ENCODE measurements around the gene ZNF335. TPM values are rescaled to one million over a fixed set of nuclear protein-coding genes. Genes with fewer than 3 reads are reported as not detected.

Gene ZNF335
- total RNA-seq, 1 donor from 2014 or later = 19.1 TPM

- peak overlapping the region; percentile 36 for H3K27ac ChIP-seq
- intact Hi-C loops (cut with DNase I) = no loop called here
- no peak for DNase-seq
Observed at GRCh38 chr20:45924391-45925261, 47.4 kb downstream of the ZNF335 start.

GRCh38 chr20:45921337-45922189, 50.4 kb downstream of the ZNF335 start:
- Histone ChIP-seq H3K36me3 (no peaks in the 10 kb centered on the region), H3K27ac (no peak overlapping the region), H3K27me3 (no peaks in the 10 kb centered on the region), H3K4me3 (no peak overlapping the region), H3K9me3 (no peaks in the 10 kb centered on the region), H3K4me1 (peaks cover 43% of the 10 kb centered on the region)
- TF ChIP-seq, protein P1, sequence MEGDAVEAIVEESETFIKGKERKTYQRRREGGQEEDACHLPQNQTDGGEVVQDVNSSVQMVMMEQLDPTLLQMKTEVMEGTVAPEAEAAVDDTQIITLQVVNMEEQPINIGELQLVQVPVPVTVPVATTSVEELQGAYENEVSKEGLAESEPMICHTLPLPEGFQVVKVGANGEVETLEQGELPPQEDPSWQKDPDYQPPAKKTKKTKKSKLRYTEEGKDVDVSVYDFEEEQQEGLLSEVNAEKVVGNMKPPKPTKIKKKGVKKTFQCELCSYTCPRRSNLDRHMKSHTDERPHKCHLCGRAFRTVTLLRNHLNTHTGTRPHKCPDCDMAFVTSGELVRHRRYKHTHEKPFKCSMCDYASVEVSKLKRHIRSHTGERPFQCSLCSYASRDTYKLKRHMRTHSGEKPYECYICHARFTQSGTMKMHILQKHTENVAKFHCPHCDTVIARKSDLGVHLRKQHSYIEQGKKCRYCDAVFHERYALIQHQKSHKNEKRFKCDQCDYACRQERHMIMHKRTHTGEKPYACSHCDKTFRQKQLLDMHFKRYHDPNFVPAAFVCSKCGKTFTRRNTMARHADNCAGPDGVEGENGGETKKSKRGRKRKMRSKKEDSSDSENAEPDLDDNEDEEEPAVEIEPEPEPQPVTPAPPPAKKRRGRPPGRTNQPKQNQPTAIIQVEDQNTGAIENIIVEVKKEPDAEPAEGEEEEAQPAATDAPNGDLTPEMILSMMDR (IDR thresholded peaks at IDR 0.05) = no peak
- ATAC-seq (no peak), DNase-seq (no peak)
- intact Hi-C loops (cut with DNase I) = no loop called here

More at GRCh38 chr20:45924391-45925261, 47.4 kb downstream of the ZNF335 start:
- TF ChIP-seq, protein P1 (IDR thresholded peaks at IDR 0.05) = no peak
- Histone ChIP-seq H3K27me3 (no peaks in the 10 kb centered on the region), H3K4me1 (peaks cover 23% of the 10 kb centered on the region), H3K9me3 (no peaks in the 10 kb centered on the region), H3K4me3 (no peak overlapping the region), H3K36me3 (no peaks in the 10 kb centered on the region)
- ATAC-seq = peak; percentile 59

- ATAC-seq (peak; percentile 18), DNase-seq (no peak)
- Histone ChIP-seq H3K27me3 (no peaks in the 10 kb centered on the region), H3K27ac (peak overlapping the region; percentile 67), H3K4me3 (no peak overlapping the region), H3K36me3 (no peaks in the 10 kb centered on the region), H3K9me3 (no peaks in the 10 kb centered on the region), H3K4me1 (peaks cover 43% of the 10 kb centered on the region)
- TF ChIP-seq, protein P1 (IDR thresholded peaks at IDR 0.05) = no peak
- intact Hi-C loops (cut with DNase I) = no loop called here
Observed at GRCh38 chr20:45920462-45921336, 51.3 kb downstream of the ZNF335 start.

GRCh38 chr20:45919542-45920399, 52.2 kb downstream of the ZNF335 start:
- Histone ChIP-seq H3K4me1 (peaks cover 44% of the 10 kb centered on the region), H3K4me3 (no peak overlapping the region), H3K36me3 (no peaks in the 10 kb centered on the region), H3K27ac (peak overlapping the region; percentile 67), H3K27me3 (no peaks in the 10 kb centered on the region), H3K9me3 (no peaks in the 10 kb centered on the region)
- ATAC-seq = no peak
- TF ChIP-seq, protein P1 (IDR thresholded peaks at IDR 0.05) = no peak
- no peak for DNase-seq
- intact Hi-C loops (cut with DNase I) = no loop called here

Data from upper lobe of right lung (tissue), 1 donor.